PC-9 (cell line): ENCODE data around the gene FAAH. TPM values are rescaled to one million over a fixed set of nuclear protein-coding genes. Genes with fewer than 3 reads are reported as not detected.

Source experiments
- BruUV-seq: library from RNA; stranded (reverse); fragments of 400-500 nt; replicated peaks from 2 replicates; lab custom pipeline; 2021; lab: Mats Ljungman, UMichigan
- CTCF ChIA-PET: fragments of 300-600 bp; sonication (Branson Sonifier 250); formaldehyde crosslinking; loops from one replicate; lab custom pipeline; 2022; ENCODE audit warnings: antibody characterized with exemption; lab: Charles Lee
- POLR2A ChIA-PET: fragments of 300-600 bp; sonication (Branson Sonifier 250); formaldehyde crosslinking; loops from one replicate; lab custom pipeline; 2022; ENCODE audit warnings: antibody characterized with exemption; ENCODE audit not compliant: unreplicated experiment; lab: Charles Lee
- DNase-seq, 2 experiments: peaks; one replicate each; pipeline versions ENCODE4 v3.0.0 to v3.0.0-alpha.2; 2015 to 2022; ENCODE audit warnings: mixed read lengths in 1 of 2
- H2AFZ ChIP-seq: fragments of 200-600 bp; sonication (generic); 2 replicates; pipeline ENCODE4 v1.8.1; 2017; ENCODE audit warnings: antibody characterized with exemption
- H3F3A ChIP-seq: fragments of 200-600 bp; sonication (generic); 2 replicates; pipeline ENCODE4 v1.8.1; 2017; ENCODE audit warnings: antibody characterized with exemption, mild to moderate bottlenecking, low read depth; ENCODE audit not compliant: insufficient read depth
- H3K27ac ChIP-seq: fragments of 200-600 bp; sonication (generic); 2 replicates; pipeline ENCODE4 v1.6.1; 2016; ENCODE audit warnings: mixed run types
- H3K27me3 ChIP-seq: fragments of 200-600 bp; sonication (generic); 2 replicates; pipeline ENCODE4 v1.6.1; 2016; ENCODE audit warnings: low read depth, mixed run types; ENCODE audit not compliant: insufficient read depth
- H3K36me3 ChIP-seq: fragments of 200-600 bp; sonication (generic); 2 replicates; pipeline ENCODE4 v1.6.1; 2016; ENCODE audit warnings: low read depth, mixed run types
- H3K4me1 ChIP-seq: fragments of 200-600 bp; sonication (generic); replicated peaks from 2 replicates; pipeline ENCODE4 v1.6.1; 2016; ENCODE audit warnings: mixed run types; ENCODE audit not compliant: insufficient read depth
- H3K4me2 ChIP-seq: fragments of 200-600 bp; sonication (generic); 2 replicates; pipeline ENCODE4 v1.6.1; 2017; ENCODE audit warnings: mixed run types
- H3K4me3 ChIP-seq: fragments of 200-600 bp; sonication (generic); 2 replicates; pipeline ENCODE4 v1.6.1; 2016; ENCODE audit warnings: mixed run types
- H3K79me2 ChIP-seq: fragments of 200-600 bp; sonication (generic); 2 replicates; pipeline ENCODE4 v1.6.1; 2017; ENCODE audit warnings: low read depth, mixed run types
- H3K9me2 ChIP-seq: fragments of 200-600 bp; sonication (generic); 2 replicates; pipeline ENCODE4 v1.8.1; 2017; ENCODE audit warnings: mild to moderate bottlenecking; ENCODE audit not compliant: insufficient read depth
- H3K9me3 ChIP-seq: fragments of 200-600 bp; sonication (generic); 2 replicates; pipeline ENCODE4 v1.8.1; 2016; ENCODE audit warnings: low read depth; ENCODE audit not compliant: insufficient read depth
- H4K20me1 ChIP-seq: fragments of 200-600 bp; sonication (generic); 2 replicates; pipeline ENCODE4 v1.8.1; 2017; ENCODE audit not compliant: insufficient read depth
- EZH2 ChIP-seq: fragments of 200-600 bp; sonication (generic); IDR thresholded peaks from 2 replicates; pipeline ENCODE4 v1.8.0; 2017; ENCODE audit warnings: antibody characterized with exemption, low read depth
- intact Hi-C: fragments of 100-400 bp; cut with micrococcal nuclease; formaldehyde crosslinking; loops from one replicate; pipeline ENCODE4 v1.10.0; 2022; ENCODE audit not compliant: unreplicated experiment
- total RNA-seq: library from RNA; stranded (reverse); gene quantifications from 2 replicates; pipeline ENCODE4 v1.2.3, GENCODE V29; 2021
- TF ChIP-seq, protein P1 (sequence below): fragments of 200-600 bp; sonication (generic); conservative IDR thresholded peaks from 2 replicates; pipeline ENCODE4 v1.6.1; 2017; ENCODE audit warnings: mixed run types, antibody characterized with exemption, mild to moderate bottlenecking, moderate library complexity

The FAAH gene
- total RNA-seq, 1 experiment from 2014 or later: 19.1 TPM

DNA sequence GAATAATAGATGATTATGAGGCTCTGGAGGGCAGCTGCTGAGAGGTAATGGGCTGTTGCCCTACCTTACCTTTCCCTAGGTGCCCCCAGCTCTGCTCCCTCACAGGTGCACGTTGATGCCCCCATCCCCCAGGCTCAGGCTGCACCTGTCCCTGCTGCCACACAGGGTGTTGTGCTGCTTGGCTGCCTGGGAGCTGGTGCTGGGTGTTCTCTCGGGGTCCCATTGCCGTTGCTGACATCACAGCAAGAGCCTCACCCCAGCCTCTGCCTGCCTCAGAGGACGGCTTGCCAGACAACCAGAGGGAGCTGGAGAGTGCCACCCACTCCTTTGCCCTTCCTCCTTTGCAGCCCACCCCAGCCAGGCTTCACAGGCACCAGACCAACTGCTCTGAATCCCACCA, 64.1 kb downstream of the FAAH start:
- H2AFZ ChIP-seq: no peak overlapping the region
- no peak overlapping the region for H3K27ac ChIP-seq
- intact Hi-C loops: no loop called here
- no peaks in the 10 kb centered on the region for H3K36me3 ChIP-seq
- H3K4me1 ChIP-seq: no peaks in the 10 kb centered on the region
- H3K27me3 ChIP-seq: peaks cover 43% of the 10 kb centered on the region
- no peak overlapping the region for H3K4me3 ChIP-seq
- no peaks in the 10 kb centered on the region; the same call in 1 of the 2 replicates for H3F3A ChIP-seq
- no peaks in the 10 kb centered on the region for H3K9me2 ChIP-seq
- ChIA-PET POLR2A (no interaction called here), CTCF (no interaction called here)
- no peak overlapping the region for H3K4me2 ChIP-seq
- no peak for TF ChIP-seq EZH2
- TF ChIP-seq, protein P1, sequence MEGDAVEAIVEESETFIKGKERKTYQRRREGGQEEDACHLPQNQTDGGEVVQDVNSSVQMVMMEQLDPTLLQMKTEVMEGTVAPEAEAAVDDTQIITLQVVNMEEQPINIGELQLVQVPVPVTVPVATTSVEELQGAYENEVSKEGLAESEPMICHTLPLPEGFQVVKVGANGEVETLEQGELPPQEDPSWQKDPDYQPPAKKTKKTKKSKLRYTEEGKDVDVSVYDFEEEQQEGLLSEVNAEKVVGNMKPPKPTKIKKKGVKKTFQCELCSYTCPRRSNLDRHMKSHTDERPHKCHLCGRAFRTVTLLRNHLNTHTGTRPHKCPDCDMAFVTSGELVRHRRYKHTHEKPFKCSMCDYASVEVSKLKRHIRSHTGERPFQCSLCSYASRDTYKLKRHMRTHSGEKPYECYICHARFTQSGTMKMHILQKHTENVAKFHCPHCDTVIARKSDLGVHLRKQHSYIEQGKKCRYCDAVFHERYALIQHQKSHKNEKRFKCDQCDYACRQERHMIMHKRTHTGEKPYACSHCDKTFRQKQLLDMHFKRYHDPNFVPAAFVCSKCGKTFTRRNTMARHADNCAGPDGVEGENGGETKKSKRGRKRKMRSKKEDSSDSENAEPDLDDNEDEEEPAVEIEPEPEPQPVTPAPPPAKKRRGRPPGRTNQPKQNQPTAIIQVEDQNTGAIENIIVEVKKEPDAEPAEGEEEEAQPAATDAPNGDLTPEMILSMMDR: no peak
- no peaks in the 10 kb centered on the region for H4K20me1 ChIP-seq
- no peaks in the 10 kb centered on the region for H3K79me2 ChIP-seq
- H3K9me3 ChIP-seq: no peaks in the 10 kb centered on the region
- no peak for DNase-seq
- BruUV-seq: no TSS peak

GRCh38 chr1:46458846-46459245, 64.7 kb downstream of the FAAH start:
- no peaks in the 10 kb centered on the region for H4K20me1 ChIP-seq
- POLR2A ChIA-PET: no interaction called here
- no peaks in the 10 kb centered on the region for H3K9me3 ChIP-seq
- TF ChIP-seq EZH2: no peak
- TF ChIP-seq, protein P1: no peak
- H3K27ac ChIP-seq: no peak overlapping the region
- CTCF ChIA-PET: no interaction called here
- H3K27me3 ChIP-seq: peaks cover 43% of the 10 kb centered on the region
- H3K79me2 ChIP-seq: no peaks in the 10 kb centered on the region
- intact Hi-C loops: no loop called here
- BruUV-seq: no TSS peak
- H2AFZ ChIP-seq: no peak overlapping the region
- no peak for DNase-seq
- no peaks in the 10 kb centered on the region for H3K9me2 ChIP-seq
- H3K4me3 ChIP-seq: no peak overlapping the region
- H3K4me2 ChIP-seq: no peak overlapping the region
- H3F3A ChIP-seq: no peaks in the 10 kb centered on the region; the same call in 1 of the 2 replicates
- no peaks in the 10 kb centered on the region for H3K4me1 ChIP-seq
- H3K36me3 ChIP-seq: no peaks in the 10 kb centered on the region

DNA sequence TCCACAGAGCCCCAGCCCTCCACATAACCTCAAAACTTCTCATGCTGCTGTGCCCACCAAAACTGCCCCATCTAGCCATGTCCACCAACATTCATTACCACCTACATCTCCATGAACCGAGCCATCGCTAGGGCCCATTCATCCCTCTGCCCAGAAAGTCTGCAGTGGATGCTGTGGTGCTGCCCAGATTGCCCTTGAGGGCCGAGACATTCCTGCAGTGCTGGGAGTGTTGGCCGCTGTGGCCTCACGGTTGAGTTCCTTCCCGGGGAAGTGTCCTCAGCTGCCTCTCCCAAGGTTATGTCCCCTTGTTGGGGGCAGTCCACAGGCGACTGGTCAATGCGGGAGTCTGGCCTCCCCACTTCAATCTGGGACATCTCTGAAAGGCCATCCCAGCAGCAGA, 65.2 kb downstream of the FAAH start:
- H3K36me3 ChIP-seq: no peaks in the 10 kb centered on the region
- CTCF ChIA-PET: no interaction called here
- no peak for TF ChIP-seq EZH2
- TF ChIP-seq, protein P1: no peak
- no peak overlapping the region for H3K4me3 ChIP-seq
- H3K4me1 ChIP-seq: no peaks in the 10 kb centered on the region
- H4K20me1 ChIP-seq: no peaks in the 10 kb centered on the region
- H3K27ac ChIP-seq: no peak overlapping the region
- BruUV-seq: no TSS peak
- peaks cover 47% of the 10 kb centered on the region for H3K27me3 ChIP-seq
- POLR2A ChIA-PET: no interaction called here
- intact Hi-C loops: no loop called here
- no peaks in the 10 kb centered on the region for H3K9me3 ChIP-seq
- no peak overlapping the region for H3K4me2 ChIP-seq
- DNase-seq: no peak
- H3K9me2 ChIP-seq: no peaks in the 10 kb centered on the region
- no peak overlapping the region for H2AFZ ChIP-seq
- no peaks in the 10 kb centered on the region for H3K79me2 ChIP-seq
- H3F3A ChIP-seq: no peaks in the 10 kb centered on the region; the same call in 1 of the 2 replicates
